ENCODE data around the gene DCDC1.

DNA sequence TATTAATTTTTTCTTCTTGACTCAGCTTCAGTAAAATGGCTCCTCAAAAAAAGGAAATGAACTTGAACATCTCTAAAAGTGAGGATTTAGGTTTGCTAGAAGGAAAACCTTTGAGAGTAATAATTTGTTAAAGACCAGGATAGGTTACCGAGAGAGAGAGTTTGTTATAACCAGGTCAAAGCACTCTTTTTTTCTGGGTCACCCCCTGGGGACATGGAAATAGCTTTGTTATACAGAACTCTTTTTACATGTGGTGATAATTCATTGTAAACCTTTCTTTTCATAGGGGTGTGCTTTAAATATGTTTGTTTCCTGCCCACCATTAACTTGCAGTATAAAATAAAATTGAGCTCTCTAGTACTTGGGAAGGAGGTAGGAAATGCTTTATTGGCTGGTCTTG is 47.8 kb upstream of the DCDC1 start:
- TF ChIP-seq, protein P1, sequence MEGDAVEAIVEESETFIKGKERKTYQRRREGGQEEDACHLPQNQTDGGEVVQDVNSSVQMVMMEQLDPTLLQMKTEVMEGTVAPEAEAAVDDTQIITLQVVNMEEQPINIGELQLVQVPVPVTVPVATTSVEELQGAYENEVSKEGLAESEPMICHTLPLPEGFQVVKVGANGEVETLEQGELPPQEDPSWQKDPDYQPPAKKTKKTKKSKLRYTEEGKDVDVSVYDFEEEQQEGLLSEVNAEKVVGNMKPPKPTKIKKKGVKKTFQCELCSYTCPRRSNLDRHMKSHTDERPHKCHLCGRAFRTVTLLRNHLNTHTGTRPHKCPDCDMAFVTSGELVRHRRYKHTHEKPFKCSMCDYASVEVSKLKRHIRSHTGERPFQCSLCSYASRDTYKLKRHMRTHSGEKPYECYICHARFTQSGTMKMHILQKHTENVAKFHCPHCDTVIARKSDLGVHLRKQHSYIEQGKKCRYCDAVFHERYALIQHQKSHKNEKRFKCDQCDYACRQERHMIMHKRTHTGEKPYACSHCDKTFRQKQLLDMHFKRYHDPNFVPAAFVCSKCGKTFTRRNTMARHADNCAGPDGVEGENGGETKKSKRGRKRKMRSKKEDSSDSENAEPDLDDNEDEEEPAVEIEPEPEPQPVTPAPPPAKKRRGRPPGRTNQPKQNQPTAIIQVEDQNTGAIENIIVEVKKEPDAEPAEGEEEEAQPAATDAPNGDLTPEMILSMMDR (IDR thresholded peaks at IDR 0.05), result no peak
- no peak for TF ChIP-seq POLR2A (IDR thresholded peaks at IDR 0.05)
